Glutamatergic neuron (in vitro differentiated cells): ENCODE data around the gene ADAR. TPM values are rescaled to one million over a fixed set of nuclear protein-coding genes. Genes with fewer than 3 reads are reported as not detected.
A peak's percentile ranks its signal among the peaks of the same experiment; 100 is the strongest.

ENCODE experiments used
- DNase-seq: peaks from one replicate; pipeline ENCODE4 v3.0.0; 2022
- H3K27ac Mint-ChIP-seq: one replicate; pipeline ENCODE4 v1.8.0; 2020; ENCODE audit warnings: mild to moderate bottlenecking, mixed read lengths, inconsistent platforms; ENCODE audit not compliant: unreplicated experiment
- H3K27me3 Mint-ChIP-seq: one replicate; pipeline ENCODE4 v1.8.0; 2020; ENCODE audit warnings: mild to moderate bottlenecking, moderate library complexity, mixed read lengths, inconsistent platforms; ENCODE audit not compliant: unreplicated experiment
- H3K36me3 Mint-ChIP-seq: one replicate; pipeline ENCODE4 v1.8.0; 2020; ENCODE audit warnings: mild to moderate bottlenecking, mixed read lengths, inconsistent platforms; ENCODE audit not compliant: unreplicated experiment
- H3K4me1 Mint-ChIP-seq: one replicate; pipeline ENCODE4 v1.8.0; 2020; ENCODE audit warnings: mild to moderate bottlenecking, low read depth, mixed read lengths, inconsistent platforms; ENCODE audit not compliant: unreplicated experiment
- H3K4me3 Mint-ChIP-seq: one replicate; pipeline ENCODE4 v1.8.0; 2020; ENCODE audit warnings: mild to moderate bottlenecking, mixed read lengths, inconsistent platforms; ENCODE audit not compliant: unreplicated experiment
- H3K9me3 Mint-ChIP-seq: one replicate; pipeline ENCODE4 v1.8.0; 2020; ENCODE audit warnings: mild to moderate bottlenecking, moderate library complexity, mixed read lengths, inconsistent platforms; ENCODE audit not compliant: unreplicated experiment
- CTCF ChIP-seq: fragments of 200-600 bp; sonication (generic); IDR thresholded peaks from one replicate; pipeline ENCODE4 v1.5.0; 2021; ENCODE audit not compliant: partially characterized antibody, unreplicated experiment
- total RNA-seq: library from RNA; stranded (reverse); fragmentation: NEBNext Ultra II Directional; extraction: Animal tissue kit (Norgen Biotek cat#: 25700); gene quantifications from one replicate; pipeline ENCODE4 v1.2.1, GENCODE V29; 2021; ENCODE audit not compliant: unreplicated experiment

ADAR gene
- total RNA-seq, 1 donor from 2014 or later = 166 TPM

GRCh38 chr1:154608397-154609270 lies 648 bp upstream of the ADAR start:
- Mint-ChIP-seq H3K4me1 (peaks cover 28% of the 10 kb centered on the region), H3K9me3 (peaks cover 6% of the 10 kb centered on the region), H3K27ac (peak overlapping the region; percentile 85), H3K27me3 (peaks cover 2% of the 10 kb centered on the region), H3K4me3 (peak overlapping the region; percentile 94), H3K36me3 (no peaks in the 10 kb centered on the region)
- no peak for TF ChIP-seq CTCF
- DNase-seq = peak; percentile 38

GRCh38 chr1:154607106-154607608 lies 829 bp downstream of the ADAR start:
- Mint-ChIP-seq H3K36me3 (no peaks in the 10 kb centered on the region), H3K4me1 (peaks cover 30% of the 10 kb centered on the region), H3K4me3 (peak overlapping the region; percentile 94), H3K27me3 (peaks cover 4% of the 10 kb centered on the region), H3K9me3 (peaks cover 6% of the 10 kb centered on the region), H3K27ac (peak overlapping the region; percentile 94)
- no peak for DNase-seq
- no peak for TF ChIP-seq CTCF

GRCh38 chr1:154605534-154605933 lies 2.5 kb downstream of the ADAR start:
- Mint-ChIP-seq H3K36me3 (peaks cover 7% of the 10 kb centered on the region), H3K4me3 (no peak overlapping the region), H3K27me3 (peaks cover 7% of the 10 kb centered on the region), H3K4me1 (peaks cover 24% of the 10 kb centered on the region), H3K27ac (no peak overlapping the region), H3K9me3 (peaks cover 8% of the 10 kb centered on the region)
- DNase-seq = no peak
- no peak for TF ChIP-seq CTCF

- Mint-ChIP-seq H3K4me3 (no peak overlapping the region), H3K4me1 (peaks cover 28% of the 10 kb centered on the region), H3K9me3 (peaks cover 11% of the 10 kb centered on the region), H3K27ac (no peak overlapping the region), H3K27me3 (peaks cover 5% of the 10 kb centered on the region), H3K36me3 (peaks cover 7% of the 10 kb centered on the region)
- no peak for TF ChIP-seq CTCF
- no peak for DNase-seq
These were observed 4.7 kb downstream of the ADAR start for GRCh38 chr1:154603317-154603716.

GRCh38 chr1:154599658-154600057 lies 8.3 kb downstream of the ADAR start:
- DNase-seq = no peak
- TF ChIP-seq CTCF = no peak
- Mint-ChIP-seq H3K27ac (peak overlapping the region; percentile 95), H3K9me3 (peaks cover 6% of the 10 kb centered on the region), H3K4me1 (peaks cover 23% of the 10 kb centered on the region), H3K36me3 (peaks cover 7% of the 10 kb centered on the region), H3K27me3 (peaks cover 5% of the 10 kb centered on the region), H3K4me3 (peak overlapping the region; percentile 64)
